H9 (cell line): Measurements from ENCODE around the gene MEMO1. TPM values are rescaled to one million over a fixed set of nuclear protein-coding genes. Genes with fewer than 3 reads are reported as not detected.

Source experiments
- DNase-seq: peaks from one replicate; pipeline ENCODE4 v3.0.0-alpha.2; 2017
- H2AFZ ChIP-seq: one replicate; pipeline ENCODE4 v1.6.1; 2013; ENCODE audit warnings: mild to moderate bottlenecking, low read length, control low read depth, moderate library complexity
- H2AK5ac ChIP-seq: 2 replicates; pipeline ENCODE4 v1.6.1; 2013; ENCODE audit warnings: low read length, control low read depth, mixed read lengths; ENCODE audit not compliant: insufficient read length
- H2BK120ac ChIP-seq: one replicate; pipeline ENCODE4 v1.6.1; 2013; ENCODE audit warnings: low read depth, mild to moderate bottlenecking, low read length, control low read depth, inconsistent platforms; ENCODE audit not compliant: poor library complexity, severe bottlenecking
- H2BK12ac ChIP-seq: 2 replicates; pipeline ENCODE4 v1.6.1; 2013; ENCODE audit warnings: low read length, control low read depth, mixed read lengths, low read depth; ENCODE audit not compliant: insufficient read length
- H2BK15ac ChIP-seq: 2 replicates; pipeline ENCODE4 v1.6.1; 2013; ENCODE audit warnings: low read depth, low read length, control low read depth
- H2BK20ac ChIP-seq: one replicate; pipeline ENCODE4 v1.6.1; 2013; ENCODE audit warnings: low read depth, mild to moderate bottlenecking, low read length, control low read depth, inconsistent platforms; ENCODE audit not compliant: poor library complexity, severe bottlenecking
- H2BK5ac ChIP-seq: 2 replicates; pipeline ENCODE4 v1.6.1; 2013; ENCODE audit warnings: low read length, control low read depth, mixed read lengths; ENCODE audit not compliant: insufficient read length
- H3K14ac ChIP-seq: 2 replicates; pipeline ENCODE4 v1.6.1; 2013; ENCODE audit warnings: low read length, control low read depth; ENCODE audit not compliant: insufficient read depth
- H3K18ac ChIP-seq: 2 replicates; pipeline ENCODE4 v1.6.1; 2013; ENCODE audit warnings: low read depth, mild to moderate bottlenecking, mixed read lengths, low read length, control low read depth; ENCODE audit not compliant: insufficient read length
- H3K23ac ChIP-seq: 2 replicates; pipeline ENCODE4 v1.6.1; 2013; ENCODE audit warnings: low read length, control low read depth, mixed read lengths, low read depth; ENCODE audit not compliant: insufficient read length
- H3K23me2 ChIP-seq: 2 replicates; pipeline ENCODE4 v1.6.1; 2013; ENCODE audit warnings: low read depth, mild to moderate bottlenecking, mixed read lengths, low read length, control low read depth; ENCODE audit not compliant: insufficient read length, poor library complexity, severe bottlenecking
- H3K27ac ChIP-seq: 2 replicates; pipeline ENCODE4 v1.5.1; 2013; ENCODE audit warnings: low read length, control low read depth, mixed read lengths, low read depth; ENCODE audit not compliant: insufficient read length
- H3K27me3 ChIP-seq: 2 replicates; pipeline ENCODE4 v1.6.1; 2013; ENCODE audit warnings: low read length, control low read depth, inconsistent platforms; ENCODE audit not compliant: insufficient read depth
- H3K4ac ChIP-seq: 2 replicates; pipeline ENCODE4 v1.6.1; 2013; ENCODE audit warnings: low read depth, mild to moderate bottlenecking, control low read depth, inconsistent platforms, low read length, moderate library complexity
- H3K4me1 ChIP-seq: 2 replicates; pipeline ENCODE4 v1.6.1; 2013; ENCODE audit warnings: low read length, control low read depth, inconsistent platforms; ENCODE audit not compliant: insufficient read depth
- H3K4me2 ChIP-seq: 2 replicates; pipeline ENCODE4 v1.6.1; 2013; ENCODE audit warnings: low read length, control low read depth, mixed read lengths; ENCODE audit not compliant: insufficient read length, insufficient read depth
- H3K56ac ChIP-seq: 2 replicates; pipeline ENCODE4 v1.6.1; 2013; ENCODE audit warnings: low read depth, mild to moderate bottlenecking, mixed read lengths, low read length, control low read depth; ENCODE audit not compliant: insufficient read length
- H3K79me1 ChIP-seq: 2 replicates; pipeline ENCODE4 v1.6.1; 2013; ENCODE audit warnings: low read depth, mild to moderate bottlenecking, moderate library complexity, low read length, control low read depth, inconsistent platforms; ENCODE audit not compliant: insufficient read depth, poor library complexity, severe bottlenecking
- H3K79me2 ChIP-seq: 2 replicates; pipeline ENCODE4 v1.6.1; 2013; ENCODE audit warnings: low read length, control low read depth, inconsistent platforms; ENCODE audit not compliant: insufficient read depth
- H3K9ac ChIP-seq: 2 replicates; pipeline ENCODE4 v1.6.1; 2013; ENCODE audit warnings: low read length, control low read depth, mixed read lengths; ENCODE audit not compliant: insufficient read length; ENCODE audit errors: extremely low read depth
- H3K9me3 ChIP-seq: one replicate; pipeline ENCODE4 v1.6.1; 2013; ENCODE audit warnings: low read depth, low read length, inconsistent platforms; ENCODE audit not compliant: control insufficient read depth
- H3T11ph ChIP-seq: one replicate; pipeline ENCODE4 v1.6.1; 2013; ENCODE audit warnings: mild to moderate bottlenecking, low read length, control low read depth, inconsistent platforms
- H4K20me1 ChIP-seq: one replicate; pipeline ENCODE4 v1.6.1; 2013; ENCODE audit not compliant: control insufficient read depth, insufficient read length, insufficient read depth
- H4K5ac ChIP-seq: 2 replicates; pipeline ENCODE4 v1.6.1; 2013; ENCODE audit warnings: low read depth, mild to moderate bottlenecking, mixed read lengths, low read length, control low read depth; ENCODE audit not compliant: insufficient read length
- H4K8ac ChIP-seq: replicated peaks from 2 replicates; pipeline ENCODE4 v1.6.1; 2013; ENCODE audit warnings: low read length, control low read depth, mixed read lengths, low read depth; ENCODE audit not compliant: insufficient read length
- H4K91ac ChIP-seq: 2 replicates; pipeline ENCODE4 v1.6.1; 2013; ENCODE audit warnings: low read depth, mild to moderate bottlenecking, moderate library complexity, mixed read lengths, low read length, control low read depth; ENCODE audit not compliant: insufficient read length
- H3K27ac Mint-ChIP-seq, 3 experiments: 2 replicates in 2 of 3; 3 replicates in 1 of 3; pipeline ENCODE4 v1.8.0; 2020 to 2021; ENCODE audit warnings: mixed read lengths in 3 of 3, mild to moderate bottlenecking in 1 of 3, moderate library complexity in 1 of 3
- H3K27me3 Mint-ChIP-seq: 2 replicates; pipeline ENCODE4 v1.8.0; 2021; ENCODE audit warnings: low read depth, mild to moderate bottlenecking, moderate library complexity, mixed read lengths
- H3K36me3 Mint-ChIP-seq, 3 experiments: 2 replicates in 2 of 3; 3 replicates in 1 of 3; pipeline ENCODE4 v1.8.0; 2020 to 2021; ENCODE audit warnings: low read depth in 3 of 3, mixed read lengths in 3 of 3; ENCODE audit not compliant: insufficient read depth in 1 of 3
- H3K4me1 Mint-ChIP-seq, 2 experiments: 2 replicates each; pipeline ENCODE4 v1.8.0; 2020; ENCODE audit warnings: mixed read lengths in 2 of 2
- H3K4me3 Mint-ChIP-seq, 2 experiments: 2 replicates in 1 of 2; 3 replicates in 1 of 2; pipeline ENCODE4 v1.8.0; 2020 to 2021; ENCODE audit warnings: mild to moderate bottlenecking in 2 of 2, mixed read lengths in 2 of 2, moderate library complexity in 1 of 2
- H3K9me3 Mint-ChIP-seq, 2 experiments: 2 replicates in 1 of 2; 3 replicates in 1 of 2; pipeline ENCODE4 v1.8.0; 2020; ENCODE audit warnings: mild to moderate bottlenecking in 2 of 2, mixed read lengths in 2 of 2, moderate library complexity in 1 of 2
- CTCF ChIP-seq: fragments of 200-600 bp; sonication (generic); conservative IDR thresholded peaks from 3 replicates; pipeline ENCODE4 v1.8.0; 2021; ENCODE audit warnings: antibody characterized with exemption, mild to moderate bottlenecking
- WGBS: extraction: QIAGEN DNeasy Blood & Tissue Kit; methylation state at CpG from one replicate; pipeline ENCODE4 v1.1.7; 2013; ENCODE audit warnings: missing lambda C conversion rate, low lambda C conversion rate, mixed read lengths; ENCODE audit not compliant: insufficient read length; ENCODE audit errors: extremely low coverage; 5-methylcytosine and 5-hydroxymethylcytosine counted together
- total RNA-seq: library from RNA; stranded (reverse); gene quantifications from 2 replicates; pipeline ENCODE4 v1.2.1, GENCODE V29; 2021

The MEMO1 gene
- total RNA-seq, 1 experiment from 2014 or later = 49.4 TPM

- H3K4me1 Mint-ChIP-seq = peaks cover 34 to 36% of the 10 kb centered on the region in 2 experiments
- no CpG with 5 or more reads among the region's 10 CpGs for WGBS
- no peaks in the 10 kb centered on the region for H4K20me1 ChIP-seq
Measured at GRCh38 chr2:32008805-32009515, 1.8 kb downstream of the MEMO1 start.

More at GRCh38 chr2:32008805-32009515, 1.8 kb downstream of the MEMO1 start:
- Mint-ChIP-seq H3K36me3 (peaks cover 3 to 6% (median 6%) of the 10 kb centered on the region in 3 experiments; a peak in 4 of 7 replicates), H3K4me3 (peak overlapping the region; percentile 93 to 98), H3K9me3 (no peaks in the 10 kb centered on the region), H3K27me3 (no peaks in the 10 kb centered on the region), H3K27ac (peak overlapping the region; percentile 70 to 97 (median 86); a peak in 3 of 7 replicates)
- Histone ChIP-seq H3K27me3 (no peaks in the 10 kb centered on the region), H2AK5ac (no peak overlapping the region), H2BK15ac (no peak overlapping the region), H4K91ac (no peak overlapping the region), H2BK12ac (no peak overlapping the region), H2BK120ac (no peak overlapping the region), H4K8ac (no peak overlapping the region), H3K4me1 (no peaks in the 10 kb centered on the region), H3T11ph (no peak overlapping the region), H3K27ac (no peak overlapping the region), H3K9ac (peak overlapping the region; percentile 73), H4K5ac (no peak overlapping the region), H3K23ac (no peak overlapping the region), H3K14ac (peak overlapping the region; percentile 39; the same call in 1 of the 2 replicates), H3K79me2 (peaks cover 27% of the 10 kb centered on the region; the same call in 1 of the 2 replicates), H3K4ac (no peak overlapping the region), H3K56ac (no peak overlapping the region), H2AFZ (no peak overlapping the region), H3K79me1 (peaks cover 3% of the 10 kb centered on the region), H3K4me2 (peak overlapping the region; percentile 83), H3K23me2 (peaks cover 8% of the 10 kb centered on the region), H3K9me3 (no peaks in the 10 kb centered on the region), H2BK20ac (no peak overlapping the region), H2BK5ac (no peak overlapping the region), H3K18ac (no peak overlapping the region)
- TF ChIP-seq CTCF = no peak
- DNase-seq = no peak
